ENCODE measurements around the gene TOMM20.

The TOMM20 gene

GRCh38 chr1:235077571-235078479, 50.8 kb downstream of the TOMM20 start:
- Histone ChIP-seq H3K36me3 (ENCODE audit: control insufficient read depth, insufficient read depth, low read length) (no peaks in the 10 kb centered on the region), H3K4me3 (replicated peaks; ENCODE audit: low read depth, low read length) (no peak overlapping the region), H3K27me3 (replicated peaks; ENCODE audit: control insufficient read depth, insufficient read depth, low read length) (no peaks in the 10 kb centered on the region)
- TF ChIP-seq CTCF (IDR thresholded peaks at IDR 0.05; ENCODE audit: insufficient read depth, low read length, poor library complexity, severe bottlenecking): no peak
- DNase-seq (ENCODE audit: extremely low read depth, insufficient read length): peak; percentile 81

- H3K4me3 ChIP-seq (replicated peaks; ENCODE audit: low read depth, low read length): no peak overlapping the region
- DNase-seq (ENCODE audit: extremely low read depth, insufficient read length): no peak
- TF ChIP-seq CTCF (IDR thresholded peaks at IDR 0.05; ENCODE audit: insufficient read depth, low read length, poor library complexity, severe bottlenecking): no peak
- no peaks in the 10 kb centered on the region for H3K27me3 ChIP-seq (replicated peaks; ENCODE audit: control insufficient read depth, insufficient read depth, low read length)
- H3K36me3 ChIP-seq (ENCODE audit: control insufficient read depth, insufficient read depth, low read length): no peaks in the 10 kb centered on the region
Observed at GRCh38 chr1:235077163-235077540, 51.5 kb downstream of the TOMM20 start.

- no peak for TF ChIP-seq CTCF (IDR thresholded peaks at IDR 0.05; ENCODE audit: insufficient read depth, low read length, poor library complexity, severe bottlenecking)
- Histone ChIP-seq H3K4me3 (replicated peaks; ENCODE audit: low read depth, low read length) (no peak overlapping the region), H3K36me3 (ENCODE audit: control insufficient read depth, insufficient read depth, low read length) (no peaks in the 10 kb centered on the region), H3K27me3 (replicated peaks; ENCODE audit: control insufficient read depth, insufficient read depth, low read length) (no peaks in the 10 kb centered on the region)
- DNase-seq (ENCODE audit: extremely low read depth, insufficient read length): no peak
Observed at GRCh38 chr1:235076504-235077162, 52.0 kb downstream of the TOMM20 start.

GRCh38 chr1:235075777-235076308, 52.8 kb downstream of the TOMM20 start:
- Histone ChIP-seq H3K27me3 (replicated peaks; ENCODE audit: control insufficient read depth, insufficient read depth, low read length) (no peaks in the 10 kb centered on the region), H3K36me3 (ENCODE audit: control insufficient read depth, insufficient read depth, low read length) (no peaks in the 10 kb centered on the region), H3K4me3 (replicated peaks; ENCODE audit: low read depth, low read length) (peak overlapping the region; percentile 50)
- DNase-seq (ENCODE audit: extremely low read depth, insufficient read length): peak; percentile 43
- TF ChIP-seq CTCF (IDR thresholded peaks at IDR 0.05; ENCODE audit: insufficient read depth, low read length, poor library complexity, severe bottlenecking): no peak

- DNase-seq (ENCODE audit: extremely low read depth, insufficient read length): peak; percentile 89
- Histone ChIP-seq H3K27me3 (replicated peaks; ENCODE audit: control insufficient read depth, insufficient read depth, low read length) (no peaks in the 10 kb centered on the region), H3K36me3 (ENCODE audit: control insufficient read depth, insufficient read depth, low read length) (no peaks in the 10 kb centered on the region), H3K4me3 (replicated peaks; ENCODE audit: low read depth, low read length) (peak overlapping the region; percentile 50)
- TF ChIP-seq CTCF (IDR thresholded peaks at IDR 0.05; ENCODE audit: insufficient read depth, low read length, poor library complexity, severe bottlenecking): no peak
Observed at GRCh38 chr1:235075048-235075776, 53.4 kb downstream of the TOMM20 start.
